Progenitor cell of endocrine pancreas (in vitro differentiated cells): ENCODE measurements around the gene SLCO2A1. TPM values are rescaled to one million over a fixed set of nuclear protein-coding genes. Genes with fewer than 3 reads are reported as not detected.

Source experiments
- DNase-seq: peaks from one replicate; pipeline ENCODE4 v3.0.0; 2021; ENCODE audit warnings: low spot score; ENCODE audit not compliant: unreplicated experiment
- H3K27ac Mint-ChIP-seq: 2 replicates; pipeline ENCODE4 v1.8.0; 2021; ENCODE audit warnings: mild to moderate bottlenecking, moderate library complexity, mixed read lengths
- H3K27me3 Mint-ChIP-seq: 2 replicates; pipeline ENCODE4 v1.8.0; 2021; ENCODE audit warnings: mixed read lengths
- H3K36me3 Mint-ChIP-seq: 2 replicates; pipeline ENCODE4 v1.8.0; 2022; ENCODE audit warnings: mixed read lengths; ENCODE audit not compliant: insufficient read depth
- H3K4me1 Mint-ChIP-seq: 2 replicates; pipeline ENCODE4 v1.8.0; 2021; ENCODE audit warnings: low read depth, mixed read lengths
- H3K4me3 Mint-ChIP-seq: 2 replicates; pipeline ENCODE4 v1.8.0; 2021; ENCODE audit warnings: low read depth, mild to moderate bottlenecking, moderate library complexity, mixed read lengths
- H3K9me3 Mint-ChIP-seq: 2 replicates; pipeline ENCODE4 v1.8.0; 2021; ENCODE audit warnings: low read depth, mixed read lengths
- total RNA-seq: library from RNA; stranded (reverse); gene quantifications from 2 replicates; pipeline ENCODE4 v1.2.1, GENCODE V29; 2021
- TF ChIP-seq, protein P1 (sequence below): fragments of 200-600 bp; sonication (generic); IDR thresholded peaks from one replicate; pipeline ENCODE4 v1.5.0; 2021; ENCODE audit warnings: antibody characterized with exemption, mild to moderate bottlenecking; ENCODE audit not compliant: unreplicated experiment

The SLCO2A1 gene
- total RNA-seq, 1 donor from 2014 or later: 27.9 TPM

DNA sequence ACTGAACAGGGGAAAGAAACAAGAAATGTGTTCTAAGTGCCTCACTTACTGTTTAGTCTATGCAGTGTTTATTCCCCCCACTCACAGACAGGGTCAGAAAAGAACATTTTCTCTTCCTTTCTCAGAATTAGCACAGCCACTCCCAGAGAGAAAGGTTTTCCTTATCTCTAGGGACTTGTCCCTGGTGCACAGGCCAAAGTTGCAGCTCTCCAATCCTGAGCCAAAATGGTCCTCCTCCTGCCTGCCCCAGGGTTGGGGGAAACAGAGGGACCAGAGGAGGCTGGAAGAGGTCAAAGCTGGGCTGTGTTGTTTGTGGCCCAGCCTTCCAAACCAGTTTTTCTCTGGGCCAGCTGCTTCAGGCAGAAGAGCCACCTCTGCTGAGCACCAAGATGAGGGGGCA, 146.1 kb downstream of the SLCO2A1 start:
- Mint-ChIP-seq H3K4me3 (no peak overlapping the region), H3K27ac (no peak overlapping the region), H3K27me3 (peaks cover 6% of the 10 kb centered on the region), H3K36me3 (no peaks in the 10 kb centered on the region), H3K4me1 (no peaks in the 10 kb centered on the region), H3K9me3 (peaks cover 1% of the 10 kb centered on the region)
- DNase-seq: no peak
- TF ChIP-seq, protein P1, sequence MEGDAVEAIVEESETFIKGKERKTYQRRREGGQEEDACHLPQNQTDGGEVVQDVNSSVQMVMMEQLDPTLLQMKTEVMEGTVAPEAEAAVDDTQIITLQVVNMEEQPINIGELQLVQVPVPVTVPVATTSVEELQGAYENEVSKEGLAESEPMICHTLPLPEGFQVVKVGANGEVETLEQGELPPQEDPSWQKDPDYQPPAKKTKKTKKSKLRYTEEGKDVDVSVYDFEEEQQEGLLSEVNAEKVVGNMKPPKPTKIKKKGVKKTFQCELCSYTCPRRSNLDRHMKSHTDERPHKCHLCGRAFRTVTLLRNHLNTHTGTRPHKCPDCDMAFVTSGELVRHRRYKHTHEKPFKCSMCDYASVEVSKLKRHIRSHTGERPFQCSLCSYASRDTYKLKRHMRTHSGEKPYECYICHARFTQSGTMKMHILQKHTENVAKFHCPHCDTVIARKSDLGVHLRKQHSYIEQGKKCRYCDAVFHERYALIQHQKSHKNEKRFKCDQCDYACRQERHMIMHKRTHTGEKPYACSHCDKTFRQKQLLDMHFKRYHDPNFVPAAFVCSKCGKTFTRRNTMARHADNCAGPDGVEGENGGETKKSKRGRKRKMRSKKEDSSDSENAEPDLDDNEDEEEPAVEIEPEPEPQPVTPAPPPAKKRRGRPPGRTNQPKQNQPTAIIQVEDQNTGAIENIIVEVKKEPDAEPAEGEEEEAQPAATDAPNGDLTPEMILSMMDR: no peak

DNA sequence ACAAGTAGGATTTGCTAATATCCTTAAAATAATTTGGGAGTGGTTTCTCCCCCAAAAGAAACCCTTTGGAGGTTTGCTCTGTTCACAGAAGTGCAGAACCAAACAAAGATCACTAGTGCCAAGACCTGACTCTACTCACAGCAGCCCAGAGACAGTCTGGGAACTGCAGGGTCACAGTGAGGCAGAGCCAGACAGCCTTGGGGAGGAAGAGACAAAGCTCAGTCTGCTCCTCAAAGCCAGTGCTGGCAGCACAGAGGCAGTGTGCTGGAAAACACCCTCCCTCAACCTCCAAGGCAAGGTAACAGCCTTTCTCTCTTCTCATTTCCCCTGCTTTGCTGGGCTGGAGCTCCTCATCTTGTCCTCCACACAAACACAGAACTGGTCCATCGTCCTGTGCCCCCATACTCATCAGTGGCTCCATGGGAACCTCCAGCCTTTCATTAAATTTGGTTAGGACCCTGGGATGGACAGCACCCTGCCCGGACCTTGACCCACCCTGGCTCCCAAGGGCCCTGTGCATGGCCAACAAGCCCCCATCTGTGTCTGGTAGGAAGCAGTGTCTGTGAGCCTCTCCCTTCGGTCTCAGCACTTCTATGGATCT, 146.6 kb downstream of the SLCO2A1 start:
- H3K9me3 Mint-ChIP-seq: peaks cover 7% of the 10 kb centered on the region
- H3K27me3 Mint-ChIP-seq: peaks cover 6% of the 10 kb centered on the region
- H3K4me3 Mint-ChIP-seq: no peak overlapping the region
- H3K4me1 Mint-ChIP-seq: no peaks in the 10 kb centered on the region
- TF ChIP-seq, protein P1: no peak
- no peaks in the 10 kb centered on the region for H3K36me3 Mint-ChIP-seq
- H3K27ac Mint-ChIP-seq: no peak overlapping the region
- no peak for DNase-seq

DNA sequence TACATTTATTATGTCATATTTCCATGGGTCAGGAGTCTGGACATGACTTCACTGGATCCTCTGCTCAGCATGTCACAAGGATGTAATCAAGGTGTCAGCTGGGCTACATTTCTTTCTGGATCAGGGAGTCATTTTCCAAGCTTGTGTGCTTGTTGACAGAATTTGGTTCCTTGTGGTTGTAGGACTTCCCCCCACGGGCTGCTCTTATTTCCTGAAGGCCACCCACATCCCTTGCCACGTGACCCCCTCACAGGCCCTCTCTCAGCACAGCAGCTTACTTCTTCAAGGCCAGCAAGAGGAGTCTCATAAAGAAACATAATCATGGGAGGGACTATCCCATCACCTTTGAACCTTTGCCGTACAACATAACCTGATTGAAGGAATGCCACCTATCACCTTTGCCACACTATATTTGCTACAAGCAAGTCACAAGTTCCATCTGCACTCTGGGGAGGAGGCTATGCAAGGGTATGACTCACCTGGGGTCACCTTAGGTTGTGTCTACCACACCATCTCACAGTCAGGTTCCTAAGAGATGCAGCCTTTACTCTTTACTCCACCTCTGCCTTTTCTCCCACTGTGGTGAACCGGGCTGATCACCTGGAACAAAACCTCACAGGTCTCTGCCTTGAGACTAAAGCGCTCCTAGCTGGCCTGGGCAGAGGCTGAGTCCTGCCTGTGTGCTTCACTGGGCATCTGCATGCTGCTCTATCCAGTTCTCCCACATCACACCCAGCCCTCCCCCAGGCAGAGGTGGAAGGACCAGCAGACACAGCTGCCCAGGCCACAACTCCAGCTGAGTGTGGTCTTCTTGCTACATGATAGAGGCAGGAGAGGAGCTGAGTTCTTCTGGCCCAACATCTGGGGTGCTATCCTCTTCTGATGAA, 147.5 kb downstream of the SLCO2A1 start:
- Mint-ChIP-seq H3K4me3 (no peak overlapping the region), H3K4me1 (no peaks in the 10 kb centered on the region), H3K36me3 (no peaks in the 10 kb centered on the region), H3K9me3 (peaks cover 7% of the 10 kb centered on the region), H3K27ac (peak overlapping the region; percentile 29), H3K27me3 (peaks cover 6% of the 10 kb centered on the region)
- TF ChIP-seq, protein P1: no peak
- DNase-seq: no peak

DNA sequence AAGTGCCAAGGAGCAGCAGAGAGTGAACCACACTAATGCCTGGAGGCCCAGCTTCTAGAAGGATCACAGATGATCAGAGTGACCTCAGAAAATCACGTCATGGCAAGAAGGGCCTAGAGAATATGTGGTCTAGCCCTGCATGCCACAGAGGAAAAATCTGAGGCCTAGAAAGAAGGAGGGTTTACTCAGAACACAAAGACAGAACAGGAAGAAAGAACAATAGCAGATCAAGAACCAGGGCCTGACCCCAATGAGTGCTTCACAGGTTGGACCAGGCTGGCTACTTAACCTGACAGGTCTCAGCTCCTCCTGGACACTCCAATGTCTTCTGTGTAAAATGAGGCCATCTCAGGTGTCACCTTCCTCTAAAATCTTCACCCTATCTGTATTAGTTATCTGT, 148.2 kb downstream of the SLCO2A1 start:
- Mint-ChIP-seq H3K4me3 (no peak overlapping the region), H3K9me3 (peaks cover 7% of the 10 kb centered on the region), H3K27ac (no peak overlapping the region), H3K27me3 (peaks cover 6% of the 10 kb centered on the region), H3K36me3 (no peaks in the 10 kb centered on the region), H3K4me1 (no peaks in the 10 kb centered on the region)
- TF ChIP-seq, protein P1: no peak
- DNase-seq: no peak

DNA sequence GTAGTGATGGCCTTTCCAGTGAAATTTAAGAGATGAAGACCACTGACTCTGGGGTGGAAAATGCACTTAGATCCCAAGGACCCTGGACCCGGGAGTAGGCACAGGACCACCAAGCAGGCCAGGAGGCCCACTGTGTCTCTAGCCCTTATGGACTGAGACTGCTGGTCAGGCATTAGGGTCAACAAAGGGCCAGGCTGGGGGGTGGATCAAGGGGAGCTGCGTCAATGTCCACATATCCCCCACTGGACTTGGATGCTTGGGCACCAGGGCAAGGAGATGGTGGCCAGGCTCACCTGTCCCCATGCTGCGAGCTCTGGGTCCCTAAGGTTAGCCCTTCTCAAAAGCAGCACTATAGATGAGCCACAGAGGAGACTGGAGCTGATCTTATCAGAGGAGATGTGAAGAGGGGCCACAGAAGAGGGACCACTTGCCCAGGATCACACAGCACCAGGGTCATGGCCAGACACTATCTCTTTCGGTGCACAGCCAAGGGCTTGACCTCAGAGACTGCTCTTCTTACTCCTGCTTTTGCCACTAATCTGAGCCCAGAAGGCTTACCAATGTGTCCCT, 148.8 kb downstream of the SLCO2A1 start:
- no peak overlapping the region for H3K27ac Mint-ChIP-seq
- H3K4me3 Mint-ChIP-seq: no peak overlapping the region

More for the DNA sequence above, 148.8 kb downstream of the SLCO2A1 start:
- Mint-ChIP-seq H3K27me3 (peaks cover 8% of the 10 kb centered on the region), H3K4me1 (no peaks in the 10 kb centered on the region), H3K9me3 (peaks cover 7% of the 10 kb centered on the region), H3K36me3 (no peaks in the 10 kb centered on the region)
- no peak for DNase-seq
- TF ChIP-seq, protein P1: no peak
